Thyroid gland (tissue), 4 donors: ENCODE measurements around the gene PSPN. TPM values are rescaled to one million over a fixed set of nuclear protein-coding genes. Genes with fewer than 3 reads are reported as not detected.

Source experiments
- DNase-seq, 2 donors: peaks; one replicate each; pipeline ENCODE4 v3.0.0-alpha.2; 2019
- H3K27ac ChIP-seq, 3 donors: fragments of 200-600 bp; sonication (generic); 1 replicate in 2 of 3; 2 replicates in 1 of 3; pipeline ENCODE4 v1.5.1; 2016 to 2019; ENCODE audit warnings: mild to moderate bottlenecking in 1 of 3, moderate library complexity in 1 of 3
- H3K27me3 ChIP-seq: fragments of 200-600 bp; sonication (generic); one replicate; pipeline ENCODE4 v1.5.1; 2019
- H3K36me3 ChIP-seq, 2 donors: fragments of 200-600 bp; sonication (generic); one replicate each; pipeline ENCODE4 v1.5.1; 2016 to 2019
- H3K4me1 ChIP-seq, 2 donors: fragments of 200-600 bp; sonication (generic); one replicate each; pipeline ENCODE4 v1.5.1; 2017 to 2019
- H3K4me3 ChIP-seq, 3 donors: fragments of 200-600 bp; sonication (generic); replicated peaks in 1 of 3; 1 replicate in 2 of 3; 2 replicates in 1 of 3; pipeline ENCODE4 v1.5.1; 2016; ENCODE audit warnings: mild to moderate bottlenecking in 1 of 3
- H3K9me3 ChIP-seq: fragments of 200-600 bp; sonication (generic); one replicate; pipeline ENCODE4 v1.5.1; 2017
- POLR2A ChIP-seq, 2 donors: fragments of 450-650 bp; IDR thresholded peaks; one replicate each; pipeline ENCODE4 v1.6.1; 2017; ENCODE audit warnings: antibody characterized with exemption in 2 of 2, mild to moderate bottlenecking in 2 of 2, moderate library complexity in 1 of 2
- WGBS, 2 donors: methylation state at CpG; one replicate each; pipeline ENCODE4 v1.1.5; 2017; 5-methylcytosine and 5-hydroxymethylcytosine counted together
- intact Hi-C: fragments of 100-400 bp; cut with DNase I; formaldehyde crosslinking; loops from one replicate; pipeline ENCODE4 v1.15.1; 2023
- total RNA-seq, 4 donors: library from RNA; depleted of rRNA; stranded (reverse); fragments of >200 nt; gene quantifications; one replicate each; pipeline ENCODE4 v1.2.3, GENCODE V29; 2016
- TF ChIP-seq, protein P1 (sequence below), 6 experiments: fragments of 200-600 bp in 3 of 6; fragments of 450-650 bp in 3 of 6; sonication (generic) in 3 of 6; IDR thresholded peaks; one replicate each; pipeline ENCODE4 v1.5.1; 2016 to 2019; ENCODE audit warnings: antibody characterized with exemption in 6 of 6, mild to moderate bottlenecking in 2 of 6, inconsistent platforms in 1 of 6, moderate library complexity in 1 of 6

PSPN gene
- total RNA-seq, 4 donors from 2014 or later, result 1.1 to 6.7 (median 2.6) TPM

DNA sequence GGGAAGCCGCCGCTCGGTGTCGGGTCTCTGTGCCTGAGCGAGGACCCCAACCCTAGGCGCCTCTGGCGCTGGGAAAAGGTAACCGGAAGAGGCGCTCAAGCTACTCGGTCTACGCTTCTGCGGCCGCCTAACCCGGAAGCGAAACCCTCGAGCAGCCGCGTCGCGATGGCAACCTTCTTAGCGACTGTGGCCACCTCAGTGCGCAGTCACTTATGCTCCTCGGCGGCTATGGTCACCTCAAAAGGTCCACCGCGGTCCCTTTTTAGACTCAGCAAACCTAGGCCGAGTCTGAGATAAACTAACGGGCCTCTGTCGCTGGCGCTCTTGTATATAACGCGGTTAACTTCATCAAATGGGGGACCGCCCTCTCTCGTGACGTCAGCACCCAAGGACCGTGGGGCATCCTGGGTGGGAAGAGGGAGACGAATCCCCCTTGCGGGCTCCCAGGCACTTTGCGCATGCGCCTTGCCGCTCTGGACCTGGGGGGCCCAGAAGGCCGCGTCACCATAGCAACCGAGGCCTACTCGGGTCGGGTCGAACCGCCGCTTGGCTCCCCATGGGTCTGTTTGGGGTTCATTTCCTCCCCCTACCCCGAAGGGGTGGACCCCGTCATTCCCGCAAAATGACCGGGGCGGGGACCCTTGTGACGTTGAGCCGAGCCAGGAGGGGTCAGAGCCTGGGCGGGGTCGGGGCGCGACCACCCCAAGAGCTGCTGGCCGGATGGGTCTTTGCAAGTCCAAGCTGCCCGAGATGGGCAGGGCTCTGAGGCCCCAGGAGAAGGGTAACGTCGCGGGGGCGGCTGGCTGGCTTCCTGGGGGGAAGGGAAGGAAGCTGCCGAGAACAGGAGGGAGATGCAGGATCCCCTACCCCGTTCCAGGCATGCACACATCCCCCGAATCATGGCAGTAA lies 17.6 kb upstream of the PSPN start, which contains the start of gene GTF2F1:
GTF2F1 (minus strand) TSS at position 91 of the 909 bp plus-strand sequence. CDS start 169 bp downstream, outside the sequence.
- intact Hi-C loops, result no loop called here
- Histone ChIP-seq H3K4me1 (peaks cover 8 to 9% of the 10 kb centered on the region in 2 donors), H3K4me3 (peak within 1 kb of the TSS; percentile 64 to 83 (median 69)), H3K9me3 (no peaks in the 10 kb centered on the region), H3K27me3 (no peaks in the 10 kb centered on the region), H3K27ac (peak within 1 kb of the TSS; percentile 89 to 99 (median 90)), H3K36me3 (peaks cover 8 to 18% of the 10 kb centered on the region in 2 donors)
- TF ChIP-seq, protein P1, sequence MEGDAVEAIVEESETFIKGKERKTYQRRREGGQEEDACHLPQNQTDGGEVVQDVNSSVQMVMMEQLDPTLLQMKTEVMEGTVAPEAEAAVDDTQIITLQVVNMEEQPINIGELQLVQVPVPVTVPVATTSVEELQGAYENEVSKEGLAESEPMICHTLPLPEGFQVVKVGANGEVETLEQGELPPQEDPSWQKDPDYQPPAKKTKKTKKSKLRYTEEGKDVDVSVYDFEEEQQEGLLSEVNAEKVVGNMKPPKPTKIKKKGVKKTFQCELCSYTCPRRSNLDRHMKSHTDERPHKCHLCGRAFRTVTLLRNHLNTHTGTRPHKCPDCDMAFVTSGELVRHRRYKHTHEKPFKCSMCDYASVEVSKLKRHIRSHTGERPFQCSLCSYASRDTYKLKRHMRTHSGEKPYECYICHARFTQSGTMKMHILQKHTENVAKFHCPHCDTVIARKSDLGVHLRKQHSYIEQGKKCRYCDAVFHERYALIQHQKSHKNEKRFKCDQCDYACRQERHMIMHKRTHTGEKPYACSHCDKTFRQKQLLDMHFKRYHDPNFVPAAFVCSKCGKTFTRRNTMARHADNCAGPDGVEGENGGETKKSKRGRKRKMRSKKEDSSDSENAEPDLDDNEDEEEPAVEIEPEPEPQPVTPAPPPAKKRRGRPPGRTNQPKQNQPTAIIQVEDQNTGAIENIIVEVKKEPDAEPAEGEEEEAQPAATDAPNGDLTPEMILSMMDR (IDR thresholded peaks at IDR 0.05), result peak in 2 of 6 experiments; percentile 15 to 18
- TF ChIP-seq POLR2A (IDR thresholded peaks at IDR 0.05), result peak; percentile 25 to 54
- peak; percentile 91 for DNase-seq
- 1% methylated on average over 22 to 25 of the region's 69 CpGs for WGBS, 2 donors

DNA sequence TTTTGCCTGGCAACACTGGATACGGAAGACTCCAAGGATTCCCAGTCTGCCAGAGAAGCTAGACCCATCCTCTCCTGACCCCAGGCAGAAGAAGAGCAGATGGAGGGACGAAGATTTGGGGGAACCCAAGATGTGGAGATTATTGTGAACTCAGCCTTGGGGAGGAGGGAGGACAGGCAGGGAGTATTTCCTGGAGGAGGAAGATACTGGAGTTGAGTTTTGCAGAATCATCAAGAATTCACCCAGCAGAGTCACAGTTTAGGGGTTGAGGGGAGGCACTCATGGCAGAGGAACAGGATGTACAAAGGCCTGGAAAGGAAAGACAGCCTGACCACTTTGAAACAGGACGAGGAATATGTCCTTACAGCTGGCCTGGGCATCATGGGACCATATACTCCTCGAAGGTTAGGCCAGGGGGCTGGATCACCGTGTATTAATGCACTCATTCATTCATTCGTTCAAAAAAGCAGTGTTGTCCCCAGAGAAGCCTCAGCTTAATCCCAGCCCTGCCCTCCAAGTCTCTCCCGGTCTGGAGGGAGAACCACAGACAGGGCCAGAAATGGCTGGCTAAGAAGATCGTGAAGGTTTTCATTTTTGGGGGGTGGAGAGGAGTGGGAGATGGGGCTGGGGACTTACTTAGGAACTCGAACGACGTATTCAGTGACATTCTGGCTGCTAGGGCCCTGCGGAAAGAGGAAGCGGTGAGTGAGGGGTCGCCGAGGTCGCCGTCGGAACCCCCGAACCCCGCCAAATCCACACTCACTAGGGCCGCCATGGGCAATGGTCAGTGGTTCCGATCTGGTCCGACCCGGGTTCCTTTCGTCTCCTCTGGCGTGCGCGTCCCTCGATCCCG lies 16.7 kb upstream of the PSPN start:
- no peak for DNase-seq
- WGBS, 2 donors, result 15 to 34% methylated on average over 8 to 15 of the region's 30 CpGs
- Histone ChIP-seq H3K9me3 (no peaks in the 10 kb centered on the region), H3K36me3 (peaks cover 17 to 27% of the 10 kb centered on the region in 2 donors), H3K27ac (peak overlapping the region; percentile 89 to 99 (median 90)), H3K4me3 (peak overlapping the region; percentile 64 to 83 (median 69)), H3K27me3 (no peaks in the 10 kb centered on the region), H3K4me1 (peaks cover 8 to 9% of the 10 kb centered on the region in 2 donors)
- TF ChIP-seq POLR2A (IDR thresholded peaks at IDR 0.05), result no peak
- intact Hi-C loops, result no loop called here

DNA sequence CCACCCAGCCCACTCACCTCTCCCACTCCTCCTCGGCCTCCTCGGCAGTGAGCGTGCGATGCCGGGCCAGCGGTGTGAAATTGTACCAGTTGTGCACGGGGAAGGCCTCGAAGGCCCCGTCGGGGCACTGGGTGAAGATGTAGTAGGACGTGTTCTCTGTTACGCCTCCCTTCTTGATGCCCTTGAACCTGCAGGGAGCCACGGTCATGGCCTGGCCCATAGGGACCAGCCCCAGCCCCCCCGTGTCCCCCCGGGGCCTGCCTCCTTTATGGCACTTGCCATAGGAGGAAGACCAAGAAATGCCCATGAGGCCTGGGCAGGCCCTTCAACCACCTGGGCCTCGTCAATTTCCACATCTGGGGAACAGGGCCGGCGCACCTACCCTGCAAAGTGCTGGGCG lies 11.6 kb upstream of the PSPN start:
- H3K4me3 ChIP-seq, result no peak overlapping the region
- peaks cover 7 to 8% of the 10 kb centered on the region in 2 donors for H3K4me1 ChIP-seq
- no peak for DNase-seq
- no peak overlapping the region for H3K27ac ChIP-seq
- 96% methylated on average over 13 to 18 of the region's 19 CpGs for WGBS, 2 donors
- peaks cover 52 to 64% of the 10 kb centered on the region in 2 donors for H3K36me3 ChIP-seq
- no peak for TF ChIP-seq POLR2A (IDR thresholded peaks at IDR 0.05)
- TF ChIP-seq, protein P1 (IDR thresholded peaks at IDR 0.05), result no peak
- H3K9me3 ChIP-seq, result no peaks in the 10 kb centered on the region
- no peaks in the 10 kb centered on the region for H3K27me3 ChIP-seq
- intact Hi-C loops, result no loop called here

DNA sequence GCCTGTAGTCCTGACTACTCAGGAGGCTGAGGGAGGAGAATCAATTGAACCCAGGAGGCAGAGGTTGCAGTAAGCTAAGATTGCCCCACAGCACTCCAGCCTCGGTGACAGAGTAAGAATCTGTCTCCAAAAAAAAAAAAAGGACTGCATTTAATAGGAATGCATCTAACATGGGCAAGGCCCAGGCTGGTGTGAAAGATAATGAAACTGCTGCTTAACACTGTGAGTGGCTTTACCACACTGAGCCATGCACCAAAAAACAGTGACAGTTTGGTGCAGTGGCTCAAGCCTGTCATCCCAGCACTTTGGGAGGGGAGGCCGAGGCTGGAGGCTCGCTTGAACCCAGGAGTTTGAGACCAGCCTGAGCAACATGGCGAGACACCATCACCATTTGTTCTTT lies 8.6 kb upstream of the PSPN start:
- DNase-seq, result no peak
- peaks cover 80 to 86% of the 10 kb centered on the region in 2 donors for H3K36me3 ChIP-seq
- no peaks in the 10 kb centered on the region for H3K9me3 ChIP-seq
- 96% methylated on average over 4 of the region's 4 CpGs for WGBS, 2 donors
- intact Hi-C loops, result no loop called here
- no peaks in the 10 kb centered on the region for H3K27me3 ChIP-seq
- TF ChIP-seq, protein P1 (IDR thresholded peaks at IDR 0.05), result no peak
- no peak for TF ChIP-seq POLR2A (IDR thresholded peaks at IDR 0.05)
- H3K4me1 ChIP-seq, result no peaks in the 10 kb centered on the region
- no peak overlapping the region for H3K4me3 ChIP-seq
- no peak overlapping the region for H3K27ac ChIP-seq

DNA sequence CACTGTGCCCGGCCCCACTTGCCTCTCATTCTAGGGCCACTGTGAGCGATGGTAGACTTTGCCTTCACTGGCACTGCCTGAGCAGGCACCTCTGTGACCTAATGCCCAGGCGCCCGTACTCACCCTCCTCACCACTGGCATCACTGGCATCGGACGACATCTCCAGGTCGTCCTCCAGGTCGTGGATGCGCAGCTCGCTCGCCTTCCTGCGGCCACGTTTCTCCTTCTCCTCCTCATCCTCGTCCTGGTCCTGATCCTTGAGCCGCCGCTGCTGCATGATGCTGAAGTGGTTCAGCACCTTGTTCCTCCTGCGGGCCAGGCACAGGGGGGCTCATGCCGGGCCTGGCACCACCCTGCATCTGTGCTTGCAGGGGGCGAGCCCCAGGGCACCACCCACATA lies 7.5 kb upstream of the PSPN start:
- Histone ChIP-seq H3K4me3 (no peak overlapping the region), H3K27me3 (no peaks in the 10 kb centered on the region), H3K27ac (no peak overlapping the region), H3K9me3 (no peaks in the 10 kb centered on the region), H3K36me3 (peaks cover 71 to 78% of the 10 kb centered on the region in 2 donors), H3K4me1 (peaks cover 3 to 5% of the 10 kb centered on the region in 2 donors)
- TF ChIP-seq POLR2A (IDR thresholded peaks at IDR 0.05), result no peak
- TF ChIP-seq, protein P1 (IDR thresholded peaks at IDR 0.05), result no peak
- intact Hi-C loops, result no loop called here
- no peak for DNase-seq
- 97% methylated on average over 19 of the region's 19 CpGs for WGBS, 2 donors
